Measurements from ENCODE around the gene ABCC4. TPM values are rescaled to one million over a fixed set of nuclear protein-coding genes. Genes with fewer than 3 reads are reported as not detected.

Gene ABCC4
- total RNA-seq, 1 experiment from 2014 or later, result 17.7 TPM

DNA sequence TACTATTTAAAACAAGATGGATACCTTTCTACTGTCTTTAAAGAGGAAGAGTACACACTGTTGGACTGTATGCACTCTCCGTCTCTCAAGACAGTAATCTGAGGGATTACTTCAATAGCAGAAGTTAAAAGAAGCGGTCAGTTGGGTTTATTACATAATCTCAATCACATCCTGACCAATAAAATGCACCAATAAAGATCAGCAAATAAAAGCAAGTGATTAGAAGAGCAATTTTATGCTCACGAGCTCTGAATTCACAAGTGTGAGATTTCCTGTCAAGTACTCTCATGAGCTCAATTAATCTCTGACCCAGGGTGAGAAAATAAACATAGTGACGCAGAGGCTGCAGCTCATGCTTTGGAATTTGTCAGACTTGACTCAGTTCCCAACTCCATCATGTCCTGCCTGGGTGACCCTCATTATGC lies 12.2 kb downstream of the ABCC4 start:
- intact Hi-C loops (cut with micrococcal nuclease), result no loop called here
- Histone ChIP-seq H3K79me2 (ENCODE audit: low read length) (peaks cover 16% of the 10 kb centered on the region; the same call in 1 of the 2 replicates), H3F3A (ENCODE audit: low read length, unreplicated experiment) (no peaks in the 10 kb centered on the region), H3K9me2 (replicated peaks; ENCODE audit: low read length) (no peaks in the 10 kb centered on the region), H3K9me3 (ENCODE audit: low read length) (no peaks in the 10 kb centered on the region), H3K4me2 (ENCODE audit: low read length) (no peak overlapping the region), H4K20me1 (ENCODE audit: low read length) (no peaks in the 10 kb centered on the region), H3K4me3 (ENCODE audit: low read length) (no peak overlapping the region), H2AFZ (ENCODE audit: low read length) (no peak overlapping the region), H3K4me1 (ENCODE audit: insufficient read depth, low read length) (no peaks in the 10 kb centered on the region), H3K36me3 (ENCODE audit: low read depth, low read length) (no peaks in the 10 kb centered on the region), H3K27ac (ENCODE audit: low read length) (no peak overlapping the region), H3K27me3 (ENCODE audit: low read length) (no peaks in the 10 kb centered on the region), H3K9ac (ENCODE audit: low read length) (no peak overlapping the region)
- ChIA-PET CTCF (no interaction called here), POLR2A (ENCODE audit: unreplicated experiment) (no interaction called here)
- DNase-seq, result no peak
- no peak for ATAC-seq
- TF ChIP-seq EZH2 (IDR thresholded peaks at IDR 0.05; ENCODE audit: low read length, unreplicated experiment), result no peak
- TF ChIP-seq, protein P1, sequence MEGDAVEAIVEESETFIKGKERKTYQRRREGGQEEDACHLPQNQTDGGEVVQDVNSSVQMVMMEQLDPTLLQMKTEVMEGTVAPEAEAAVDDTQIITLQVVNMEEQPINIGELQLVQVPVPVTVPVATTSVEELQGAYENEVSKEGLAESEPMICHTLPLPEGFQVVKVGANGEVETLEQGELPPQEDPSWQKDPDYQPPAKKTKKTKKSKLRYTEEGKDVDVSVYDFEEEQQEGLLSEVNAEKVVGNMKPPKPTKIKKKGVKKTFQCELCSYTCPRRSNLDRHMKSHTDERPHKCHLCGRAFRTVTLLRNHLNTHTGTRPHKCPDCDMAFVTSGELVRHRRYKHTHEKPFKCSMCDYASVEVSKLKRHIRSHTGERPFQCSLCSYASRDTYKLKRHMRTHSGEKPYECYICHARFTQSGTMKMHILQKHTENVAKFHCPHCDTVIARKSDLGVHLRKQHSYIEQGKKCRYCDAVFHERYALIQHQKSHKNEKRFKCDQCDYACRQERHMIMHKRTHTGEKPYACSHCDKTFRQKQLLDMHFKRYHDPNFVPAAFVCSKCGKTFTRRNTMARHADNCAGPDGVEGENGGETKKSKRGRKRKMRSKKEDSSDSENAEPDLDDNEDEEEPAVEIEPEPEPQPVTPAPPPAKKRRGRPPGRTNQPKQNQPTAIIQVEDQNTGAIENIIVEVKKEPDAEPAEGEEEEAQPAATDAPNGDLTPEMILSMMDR (conservative IDR thresholded peaks at IDR 0.05; ENCODE audit: low read depth, low read length), result no peak
- no peak for TF ChIP-seq EZH2phosphoT487 (IDR thresholded peaks at IDR 0.05; ENCODE audit: borderline replicate concordance, low read length)
- BruUV-seq (replicated peaks), result no TSS peak

DNA sequence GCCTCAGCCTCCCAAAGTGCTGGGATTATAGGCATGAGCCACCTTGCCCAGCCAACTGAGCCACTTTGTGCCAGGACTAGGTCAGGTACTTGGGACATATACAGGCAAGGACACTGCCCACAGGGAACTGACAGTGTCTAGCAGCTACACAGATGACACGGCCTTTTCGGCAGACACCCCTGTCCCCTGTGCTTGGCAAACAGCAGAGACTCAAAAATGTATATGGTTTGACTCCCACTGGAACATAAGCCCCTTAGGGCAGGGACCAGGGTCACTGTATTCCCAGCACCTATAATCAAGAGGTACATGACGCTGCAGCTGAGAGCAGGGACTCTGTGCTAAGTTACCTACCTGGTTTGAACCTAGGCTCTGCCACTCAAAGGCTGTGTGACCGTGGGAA lies 16.8 kb downstream of the ABCC4 start:
- Histone ChIP-seq H3K27me3 (ENCODE audit: low read length) (no peaks in the 10 kb centered on the region), H3K4me3 (ENCODE audit: low read length) (no peak overlapping the region), H3K9me2 (replicated peaks; ENCODE audit: low read length) (no peaks in the 10 kb centered on the region), H3K36me3 (ENCODE audit: low read depth, low read length) (no peaks in the 10 kb centered on the region), H3K9ac (ENCODE audit: low read length) (no peak overlapping the region), H3K4me2 (ENCODE audit: low read length) (no peak overlapping the region), H3K79me2 (ENCODE audit: low read length) (peaks cover 12% of the 10 kb centered on the region), H2AFZ (ENCODE audit: low read length) (no peak overlapping the region), H3K4me1 (ENCODE audit: insufficient read depth, low read length) (peaks cover 4% of the 10 kb centered on the region; the same call in 1 of the 2 replicates), H3K9me3 (ENCODE audit: low read length) (no peaks in the 10 kb centered on the region), H3F3A (ENCODE audit: low read length, unreplicated experiment) (no peaks in the 10 kb centered on the region), H4K20me1 (ENCODE audit: low read length) (no peaks in the 10 kb centered on the region), H3K27ac (ENCODE audit: low read length) (no peak overlapping the region)
- ChIA-PET POLR2A (ENCODE audit: unreplicated experiment) (no interaction called here), CTCF (no interaction called here)
- ATAC-seq, result no peak
- DNase-seq, result no peak
- intact Hi-C loops (cut with micrococcal nuclease), result no loop called here
- BruUV-seq (replicated peaks), result no TSS peak
- TF ChIP-seq, protein P1 (conservative IDR thresholded peaks at IDR 0.05; ENCODE audit: low read depth, low read length), result no peak
- TF ChIP-seq EZH2 (IDR thresholded peaks at IDR 0.05; ENCODE audit: low read length, unreplicated experiment) (no peak), EZH2phosphoT487 (IDR thresholded peaks at IDR 0.05; ENCODE audit: borderline replicate concordance, low read length) (no peak)

DNA sequence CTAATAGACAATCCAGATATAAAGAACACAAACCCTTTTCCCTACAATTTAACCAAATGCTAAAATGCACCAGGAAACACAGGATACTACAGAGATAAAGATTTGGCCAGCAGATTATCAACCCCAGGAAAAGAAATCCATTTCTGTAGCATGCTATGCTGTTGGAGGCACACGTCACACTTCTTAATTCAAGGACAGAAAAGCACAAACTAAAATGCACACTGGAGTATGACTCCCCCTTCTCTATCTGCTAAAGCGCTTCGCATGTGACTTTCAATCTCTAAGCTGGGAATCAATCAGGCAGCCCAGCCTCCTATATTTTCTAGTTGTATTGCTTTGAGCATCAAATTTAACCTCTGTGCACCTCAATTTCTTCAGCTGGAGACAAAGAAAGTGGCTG lies 22.2 kb downstream of the ABCC4 start:
- Histone ChIP-seq H3K79me2 (ENCODE audit: low read length) (peaks cover 46% of the 10 kb centered on the region), H3K36me3 (ENCODE audit: low read depth, low read length) (no peaks in the 10 kb centered on the region), H3K4me3 (ENCODE audit: low read length) (no peak overlapping the region), H3K27ac (ENCODE audit: low read length) (no peak overlapping the region), H2AFZ (ENCODE audit: low read length) (no peak overlapping the region), H4K20me1 (ENCODE audit: low read length) (no peaks in the 10 kb centered on the region; the same call in 1 of the 2 replicates), H3F3A (ENCODE audit: low read length, unreplicated experiment) (no peaks in the 10 kb centered on the region), H3K27me3 (ENCODE audit: low read length) (no peaks in the 10 kb centered on the region), H3K4me2 (ENCODE audit: low read length) (no peak overlapping the region), H3K9ac (ENCODE audit: low read length) (no peak overlapping the region), H3K9me3 (ENCODE audit: low read length) (no peaks in the 10 kb centered on the region), H3K4me1 (ENCODE audit: insufficient read depth, low read length) (peaks cover 15% of the 10 kb centered on the region), H3K9me2 (replicated peaks; ENCODE audit: low read length) (no peaks in the 10 kb centered on the region)
- ChIA-PET CTCF (no interaction called here), POLR2A (ENCODE audit: unreplicated experiment) (no interaction called here)
- TF ChIP-seq, protein P1 (conservative IDR thresholded peaks at IDR 0.05; ENCODE audit: low read depth, low read length), result no peak
- TF ChIP-seq EZH2phosphoT487 (IDR thresholded peaks at IDR 0.05; ENCODE audit: borderline replicate concordance, low read length) (no peak), EZH2 (IDR thresholded peaks at IDR 0.05; ENCODE audit: low read length, unreplicated experiment) (no peak)
- no TSS peak for BruUV-seq (replicated peaks)
- DNase-seq (no peak), ATAC-seq (no peak)
- intact Hi-C loops (cut with micrococcal nuclease), result no loop called here

Data from PC-3 (cell line).